ENCODE measurements around the gene PRKAG3. TPM values are rescaled to one million over a fixed set of nuclear protein-coding genes. Genes with fewer than 3 reads are reported as not detected.

The PRKAG3 gene
- total and polyA plus RNA-seq, 2 donors (not counting 3 experiments of a cell fraction or from before 2014, with no cell fraction given): not detected

GRCh38 chr2:218878926-218879761 lies 47.5 kb upstream of the PRKAG3 start:
- BruUV-seq (replicated peaks): no TSS peak
- no peaks in the 10 kb centered on the region for H3K9me3 ChIP-seq (replicated peaks; ENCODE audit: control insufficient read depth, insufficient read depth, low read length)
- peaks cover 74 to 82% of the 10 kb centered on the region in 2 experiments for H3K27me3 ChIP-seq (ENCODE audit: control insufficient read depth in 2 of 2, insufficient read depth in 2 of 2, low read length in 2 of 2)
- no peak for TF ChIP-seq MYC (IDR thresholded peaks at IDR 0.05; ENCODE audit: low read depth, low read length)
- no peak for TF ChIP-seq JUN (IDR thresholded peaks at IDR 0.05; ENCODE audit: borderline replicate concordance, insufficient read depth, insufficient read length, low read depth)
- no peak for TF ChIP-seq MAX (IDR thresholded peaks at IDR 0.05; ENCODE audit: insufficient read depth, insufficient read length)
- TF ChIP-seq CTCF (IDR thresholded peaks at IDR 0.05; ENCODE audit: extremely low read depth in 1 of 2, insufficient read depth in 1 of 2, low read depth in 1 of 2, low read length in 2 of 2): no peak
- no peak for TF ChIP-seq POLR2A (IDR thresholded peaks at IDR 0.05; ENCODE audit: low read depth, low read length)
- TF ChIP-seq GATA2 (IDR thresholded peaks at IDR 0.05; ENCODE audit: insufficient read depth, insufficient read length, low read depth, low read length): no peak
- no peak for TF ChIP-seq FOS (IDR thresholded peaks at IDR 0.05; ENCODE audit: borderline replicate concordance, insufficient read depth, low read length)
- no peak for TF ChIP-seq POLR2AphosphoS5 (IDR thresholded peaks at IDR 0.05; ENCODE audit: insufficient read depth, low read depth, low read length)
- TF ChIP-seq EZH2 (IDR thresholded peaks at IDR 0.05; ENCODE audit: borderline replicate concordance, low read depth, low read length, severe bottlenecking): no peak
- H3K36me3 ChIP-seq (ENCODE audit: control insufficient read depth in 2 of 2, extremely low read depth in 1 of 2, insufficient read depth in 2 of 2, low read length in 2 of 2): no peaks in the 10 kb centered on the region
- no peak for DNase-seq (ENCODE audit: low read depth, low spot score)
- H3K9me1 ChIP-seq (replicated peaks; ENCODE audit: control insufficient read depth, extremely low read depth, insufficient read depth, low read length): no peaks in the 10 kb centered on the region
- intact Hi-C loops (cut with micrococcal nuclease) (loop anchor here (10.0 kb wide), 1 partner anchor 276 kb away; no protein-coding TSS in a partner anchor), dilution Hi-C loops (cut with MboI; ENCODE audit: extremely low pct_ligation_motif_present, low sequenced_read_pairs) (no loop called here)
- no peak overlapping the region for H2AFZ ChIP-seq (ENCODE audit: low read depth, low read length)
- no peaks in the 10 kb centered on the region for H3K4me1 ChIP-seq (ENCODE audit: control insufficient read depth, extremely low read depth, insufficient read depth, low read length)
- no peak overlapping the region for H3K27ac ChIP-seq (ENCODE audit: insufficient read depth, low read depth, low read length)
- CTCF ChIA-PET: interaction anchor here (1.1 to 10.5 kb wide), 7 partner anchors 8 to 276 kb away, joined by 3 to 362 read pairs (median 6); no protein-coding TSS in a partner anchor
- no peak overlapping the region for H3K9ac ChIP-seq (replicated peaks; ENCODE audit: extremely low read depth, insufficient read depth, low read length)
- no peaks in the 10 kb centered on the region for H4K20me1 ChIP-seq (replicated peaks; ENCODE audit: control insufficient read depth, extremely low read depth, insufficient read depth, low read length)
- FAIRE-seq: no peak
- POLR2A ChIA-PET: no interaction called here
- H3K4me2 ChIP-seq (ENCODE audit: insufficient read depth, low read length): no peak overlapping the region
- H3K79me2 ChIP-seq (ENCODE audit: control insufficient read depth, insufficient read depth, low read length): no peaks in the 10 kb centered on the region
- H3K4me3 ChIP-seq (replicated peaks in 1 of 3; ENCODE audit: insufficient read depth in 1 of 3, low read depth in 1 of 3, low read length in 3 of 3): no peak overlapping the region

All from endothelial cell of umbilical vein (primary cell).